Measurements from ENCODE around the gene GPR84. TPM values are rescaled to one million over a fixed set of nuclear protein-coding genes. Genes with fewer than 3 reads are reported as not detected.

GPR84 gene
- total and polyA plus RNA-seq, 2 of the 13 experiments (the other 11 are each of a cell fraction or from before 2014, with no cell fraction given): not detected

- TF ChIP-seq ZBTB40 (IDR thresholded peaks at IDR 0.05): no peak
- no peak for TF ChIP-seq ZBTB40 (CRISPR knock-in tag; IDR thresholded peaks at IDR 0.05)
- TF ChIP-seq TRAFD1 (CRISPR knock-in tag; IDR thresholded peaks at IDR 0.05; ENCODE audit: borderline replicate concordance): no peak
- no peak for TF ChIP-seq CHCHD3 (CRISPR knock-in tag; IDR thresholded peaks at IDR 0.05)
- no peak; the same call in 1 of the 2 replicates for TF ChIP-seq MAZ (IDR thresholded peaks at IDR 0.05; ENCODE audit: borderline replicate concordance, low read depth, low read length)
- TF ChIP-seq MAZ (CRISPR knock-in tag; IDR thresholded peaks at IDR 0.05; ENCODE audit: low read depth): no peak
- no peak for TF ChIP-seq AGO1 (IDR thresholded peaks at IDR 0.05; ENCODE audit: low read depth, low read length, poor library complexity, severe bottlenecking)
- no peak for TF ChIP-seq ESRRA (CRISPR knock-in tag; IDR thresholded peaks at IDR 0.05; ENCODE audit: low read depth)
- no peak for TF ChIP-seq RFX1 (IDR thresholded peaks at IDR 0.05)
- TF ChIP-seq MED13 (CRISPR knock-in tag; IDR thresholded peaks at IDR 0.05): no peak
- TF ChIP-seq HOXA3 (CRISPR knock-in tag; IDR thresholded peaks at IDR 0.05): peak; percentile 44; the same call in 1 of the 2 replicates
- no peak for TF ChIP-seq ZNF841 (CRISPR knock-in tag; IDR thresholded peaks at IDR 0.05; ENCODE audit: borderline replicate concordance)
- TF ChIP-seq STAG1 (CRISPR knock-in tag; IDR thresholded peaks at IDR 0.05): peak; percentile 99
- no peak for TF ChIP-seq THYN1 (CRISPR knock-in tag; IDR thresholded peaks at IDR 0.05; ENCODE audit: borderline replicate concordance, low read depth)
- 0 out of 2 replicates have a peak, but pooled peaks have one; percentile 39 for TF ChIP-seq GATAD1 (CRISPR knock-in tag; IDR thresholded peaks at IDR 0.05)
- TF ChIP-seq HMG20B (CRISPR knock-in tag; conservative IDR thresholded peaks at IDR 0.05): no peak
- no peak for TF ChIP-seq ZNF350 (CRISPR knock-in tag; IDR thresholded peaks at IDR 0.05; ENCODE audit: borderline replicate concordance, low read depth)
These were observed 3.4 kb downstream of the GPR84 start (continued) for GRCh38 chr12:54360717-54361456.
